K562 (cell line): ENCODE measurements around the gene CTRB2. TPM values are rescaled to one million over a fixed set of nuclear protein-coding genes. Genes with fewer than 3 reads are reported as not detected.

Source experiments
- ATAC-seq: fragments of 200-7000 bp; cut with Tn5 transposase; 3 replicates; pipeline ENCODE4 v1.9.1; 2020; ENCODE audit warnings: moderate library complexity
- BruUV-seq: library from RNA; stranded (reverse); fragments of 400-500 nt; replicated peaks from 2 replicates; lab custom pipeline; 2021; lab: Mats Ljungman, UMichigan
- CTCF ChIA-PET: fragments of 300-600 bp; formaldehyde crosslinking; extraction: SDS; loops from one replicate; lab custom pipeline; 2021; ENCODE audit warnings: low intra/inter-chr PET ratio; lab: Yijun Ruan, JAX
- POLR2A ChIA-PET: fragments of 300-600, 350-650 bp; sonication (Branson Sonifier 250); formaldehyde crosslinking; extraction: SDS; loops from one replicate; lab custom pipeline; 2021; ENCODE audit warnings: antibody characterized with exemption, inconsistent platforms; lab: Yijun Ruan, JAX
- DNase-seq, 4 experiments: peaks; one replicate each; pipeline versions ENCODE4 v3.0.0 to v3.0.0-alpha.2; 2011 to 2018; ENCODE audit warnings: low spot score in 3 of 4, mixed read lengths in 3 of 4; ENCODE audit errors: extremely low read depth in 1 of 4
- FAIRE-seq: peaks from 2 replicates; lab custom pipeline; 2011; peaks lifted over from hg19 to GRCh38; lab: Jason Lieb, UNC
- H2AFZ ChIP-seq: 2 replicates; pipeline ENCODE4 v1.6.0; 2011; ENCODE audit warnings: low read depth, low read length, control low read depth, inconsistent platforms
- H3K27ac ChIP-seq: fragments of 200-600 bp; 3 replicates; pipeline ENCODE4 v1.8.0; 2011; ENCODE audit warnings: low read depth, mild to moderate bottlenecking, control low read depth, inconsistent platforms, low read length, moderate library complexity, mixed read lengths; ENCODE audit errors: extremely low read depth
- H3K27me3 ChIP-seq, 2 experiments: fragments of 300-600 bp in 1 of 2; 2 replicates in 1 of 2; 3 replicates in 1 of 2; pipeline versions ENCODE4 v1.6.0 to v1.8.0; 2011; ENCODE audit warnings: inconsistent platforms in 2 of 2, low read length in 2 of 2, mild to moderate bottlenecking in 1 of 2, mixed read lengths in 1 of 2, moderate library complexity in 1 of 2; ENCODE audit not compliant: control insufficient read depth in 2 of 2, insufficient read depth in 2 of 2
- H3K36me3 ChIP-seq: fragments of 300-600 bp; 3 replicates; pipeline ENCODE4 v1.8.0; 2011; ENCODE audit warnings: mild to moderate bottlenecking, low read length, inconsistent platforms; ENCODE audit not compliant: control insufficient read depth, insufficient read depth
- H3K4me1 ChIP-seq, 2 experiments: fragments of 200-600 bp in 1 of 2; replicated peaks in 1 of 2; 2 replicates in 1 of 2; 3 replicates in 1 of 2; pipeline versions ENCODE4 v1.5.1 to v1.8.0; 2011; ENCODE audit warnings: inconsistent platforms in 2 of 2, low read length in 2 of 2, mild to moderate bottlenecking in 1 of 2, mixed read lengths in 1 of 2, moderate library complexity in 1 of 2; ENCODE audit not compliant: control insufficient read depth in 2 of 2, insufficient read depth in 2 of 2
- H3K4me2 ChIP-seq: 2 replicates; pipeline ENCODE4 v1.6.1; 2011; ENCODE audit warnings: low read length, control low read depth, inconsistent platforms, mixed read lengths; ENCODE audit not compliant: insufficient read depth
- H3K4me3 ChIP-seq: fragments of 200-600 bp; sonication (generic), shearing (Covaris generic); 2 replicates; pipeline ENCODE4 v1.5.1; 2016; ENCODE audit warnings: control low read depth, inconsistent platforms
- H3K79me2 ChIP-seq: fragments of 200-600 bp; 3 replicates; pipeline ENCODE4 v1.8.0; 2011; ENCODE audit warnings: low read length, inconsistent platforms; ENCODE audit not compliant: control insufficient read depth, insufficient read depth
- H3K9ac ChIP-seq, 2 experiments: 2 replicates each; pipeline versions ENCODE4 v1.6.0 to v1.6.1; 2011; ENCODE audit warnings: low read depth in 2 of 2, low read length in 2 of 2, control low read depth in 1 of 2, inconsistent platforms in 1 of 2, mild to moderate bottlenecking in 1 of 2, mixed read lengths in 1 of 2; ENCODE audit not compliant: insufficient read depth in 1 of 2
- H3K9me1 ChIP-seq: one replicate; pipeline ENCODE4 v1.6.0; 2011; ENCODE audit warnings: inconsistent platforms, mild to moderate bottlenecking, low read length, moderate library complexity; ENCODE audit not compliant: control insufficient read depth, insufficient read depth
- H3K9me3 ChIP-seq: replicated peaks from 2 replicates; pipeline ENCODE4 v1.5.1; 2011; ENCODE audit warnings: low read depth, low read length, inconsistent platforms; ENCODE audit not compliant: control insufficient read depth, insufficient read depth
- H4K20me1 ChIP-seq: replicated peaks from 2 replicates; pipeline ENCODE4 v1.6.1; 2011; ENCODE audit warnings: low read length, inconsistent platforms, mixed read lengths; ENCODE audit not compliant: control insufficient read depth, insufficient read depth
- KLF10 ChIP-seq: fragments of 250-450 bp; sonication (Bioruptor Pico); IDR thresholded peaks from 2 replicates; pipeline ENCODE4 v1.6.1; 2021; ENCODE audit warnings: matching md5 sums
- MXD1 ChIP-seq: fragments of 250-450 bp; sonication (Bioruptor Pico); IDR thresholded peaks from 2 replicates; pipeline ENCODE4 v1.8.0; 2021; ENCODE audit warnings: borderline replicate concordance, mild to moderate bottlenecking, moderate library complexity; ENCODE audit not compliant: poor library complexity, severe bottlenecking
- POLR2G ChIP-seq: fragments of 200-400 bp; formaldehyde crosslinking; IDR thresholded peaks from 2 replicates; pipeline ENCODE4 v1.6.1; 2017; ENCODE audit warnings: low read depth, mild to moderate bottlenecking, antibody characterized with exemption, low read length, moderate library complexity
- WGBS: fragments of 100-300 bp; shearing (Covaris generic); methylation state at CpG from one replicate; pipeline ENCODE4 v1.1.6; 2016; ENCODE audit warnings: low coverage, mixed read lengths; ENCODE audit not compliant: insufficient coverage; ENCODE audit errors: missing lambda C conversion rate; 5-methylcytosine and 5-hydroxymethylcytosine counted together
- in situ Hi-C: fragments of 300-500 bp; cut with MboI; formaldehyde crosslinking; loops from 4 replicates; pipeline ENCODE4 v1.15.0; 2018; ENCODE audit warnings: inconsistent platforms, mixed read lengths
- intact Hi-C: fragments of 100-400 bp; cut with micrococcal nuclease; formaldehyde crosslinking; loops from 2 replicates; pipeline ENCODE4 v1.14.2; 2022
- polyA plus RNA-seq, 8 experiments: library from polyadenylated mRNA; depleted of rRNA in 4 of 8; stranded (reverse) in 5 of 8; unstranded in 3 of 8; fragments of >200 nt; fragmentation: Nextera tagmentation in 2 of 8; fragmentation: Illumina TruSeq in 1 of 8; extraction: Ambion mirVana in 2 of 8; extraction: Trizol in 1 of 8; gene quantifications; 2 replicates each; pipeline versions ENCODE4 v1.2.1 to v1.2.3, GENCODE V29; 2011 to 2014; ENCODE audit warnings: inconsistent platforms in 1 of 8, missing spikeins in 1 of 8
- total RNA-seq, 7 experiments: library from RNA; depleted of rRNA in 6 of 7; stranded (reverse); fragments of >200 nt in 6 of 7; fragmentation: Illumina TruSeq in 2 of 7; extraction: Trizol in 2 of 7; gene quantifications; 2 replicates each; pipeline versions ENCODE4 v1.2.1 to v1.2.3, GENCODE V29; 2011 to 2021; ENCODE audit warnings: low replicate concordance in 1 of 7

The CTRB2 gene
- total and polyA plus RNA-seq, 9 of the 15 experiments (the other 6 are each of a cell fraction or from before 2014, with no cell fraction given) = 5.1 TPM; not detected in 8

- CTCF ChIA-PET = no interaction called here
- TF ChIP-seq KLF10 (CRISPR knock-in tag) = no peak
- TF ChIP-seq MXD1 (CRISPR knock-in tag) = no peak
- 0 out of 2 replicates have a peak, but pooled peaks have one; percentile 22 for TF ChIP-seq POLR2G
- H3K4me3 ChIP-seq = no peak overlapping the region
- no peaks in the 10 kb centered on the region for H3K9me3 ChIP-seq
- ATAC-seq (no peak), FAIRE-seq (no peak), DNase-seq (no peak)
- no peak overlapping the region for H3K27ac ChIP-seq
- no peaks in the 10 kb centered on the region for H3K9me1 ChIP-seq
- no peak overlapping the region for H2AFZ ChIP-seq
- H3K9ac ChIP-seq = peak overlapping the region in 1 of 2 experiments; percentile 79; a peak in 2 of 4 replicates
- in situ Hi-C loops (no loop called here), intact Hi-C loops (no loop called here)
- peaks cover 17 to 81% of the 10 kb centered on the region in 2 experiments; a peak in 4 of 5 replicates for H3K4me1 ChIP-seq
- H3K27me3 ChIP-seq = no peaks in the 10 kb centered on the region
- no peak overlapping the region for H3K4me2 ChIP-seq
- peaks cover 34% of the 10 kb centered on the region for H3K79me2 ChIP-seq
- 88% methylated on average over 10 of the region's 13 CpGs for WGBS
- peaks cover 7% of the 10 kb centered on the region; the same call in 1 of the 3 replicates for H3K36me3 ChIP-seq
- H4K20me1 ChIP-seq = peaks cover 45% of the 10 kb centered on the region
- BruUV-seq = no TSS peak
- POLR2A ChIA-PET = interaction anchor here (0.6 to 0.9 kb wide), 2 partner anchors 148 to 171 kb away, joined by 3 read pairs; no protein-coding TSS in a partner anchor
These were observed 40.3 kb upstream of the CTRB2 start for GRCh38 chr16:75247249-75247648.
